DOHH2 (cell line): Measurements from ENCODE around the gene CCNF.

Experiments used
- H3F3A ChIP-seq: fragments of 200-600 bp; sonication (generic), shearing (Covaris generic); 2 replicates; pipeline ENCODE4 v1.6.0; 2016; ENCODE audit warnings: antibody characterized with exemption, mild to moderate bottlenecking; ENCODE audit not compliant: control insufficient read depth, insufficient read depth
- H3K27ac ChIP-seq: fragments of 200-600 bp; sonication (generic); 2 replicates; pipeline ENCODE4 v1.5.1; 2014; ENCODE audit warnings: low read depth, mild to moderate bottlenecking, low read length, moderate library complexity
- H3K27me3 ChIP-seq: fragments of 200-600 bp; sonication (generic); 2 replicates; pipeline ENCODE4 v1.6.1; 2014; ENCODE audit warnings: mild to moderate bottlenecking, low read length, mixed read lengths; ENCODE audit not compliant: control insufficient read depth
- H3K36me3 ChIP-seq: fragments of 200-600 bp; sonication (generic); 2 replicates; pipeline ENCODE4 v1.6.1; 2014; ENCODE audit warnings: mild to moderate bottlenecking, low read length, moderate library complexity, mixed read lengths; ENCODE audit not compliant: control insufficient read depth
- H3K4me1 ChIP-seq: fragments of 200-600 bp; sonication (generic); 2 replicates; pipeline ENCODE4 v1.6.1; 2014; ENCODE audit warnings: mild to moderate bottlenecking, low read length, mixed read lengths; ENCODE audit not compliant: control insufficient read depth
- H3K4me2 ChIP-seq: fragments of 200-600 bp; sonication (generic); 2 replicates; pipeline ENCODE4 v1.6.0; 2014; ENCODE audit warnings: mild to moderate bottlenecking, low read length, moderate library complexity
- H3K4me3 ChIP-seq: fragments of 200-600 bp; sonication (generic); 2 replicates; pipeline ENCODE4 v1.5.1; 2014; ENCODE audit warnings: mild to moderate bottlenecking, low read length, mixed read lengths
- H3K79me2 ChIP-seq: fragments of 200-600 bp; sonication (generic); 2 replicates; pipeline ENCODE4 v1.6.1; 2014; ENCODE audit warnings: mild to moderate bottlenecking, low read length, mixed read lengths; ENCODE audit not compliant: control insufficient read depth
- H3K9me2 ChIP-seq: fragments of 200-600 bp; sonication (generic); replicated peaks from 2 replicates; pipeline ENCODE4 v1.6.1; 2014; ENCODE audit warnings: mild to moderate bottlenecking, low read length, mixed read lengths; ENCODE audit not compliant: control insufficient read depth
- H3K9me3 ChIP-seq: fragments of 200-600 bp; sonication (generic); 2 replicates; pipeline ENCODE4 v1.6.1; 2014; ENCODE audit warnings: antibody characterized with exemption, low read length, mixed read lengths; ENCODE audit not compliant: control insufficient read depth, insufficient read depth
- H4K20me1 ChIP-seq: fragments of 200-600 bp; sonication (generic); 2 replicates; pipeline ENCODE4 v1.6.0; 2014; ENCODE audit warnings: low read depth, mild to moderate bottlenecking, antibody characterized with exemption, low read length, moderate library complexity; ENCODE audit not compliant: control insufficient read depth, insufficient read depth
- CTCF ChIP-seq: fragments of 200-600 bp; sonication (generic); IDR thresholded peaks from one replicate; pipeline ENCODE4 v1.5.1; 2014; ENCODE audit warnings: antibody characterized with exemption, mild to moderate bottlenecking, low read depth, low read length; ENCODE audit not compliant: poor library complexity, severe bottlenecking
- EZH2phosphoT487 ChIP-seq: fragments of 200-600 bp; sonication (generic); IDR thresholded peaks from 2 replicates; pipeline ENCODE4 v1.6.1; 2017; ENCODE audit warnings: borderline replicate concordance, mild to moderate bottlenecking, antibody characterized with exemption, low read length, moderate library complexity, mixed read lengths

Gene CCNF

GRCh38 chr16:2457267-2457666 is 28.0 kb downstream of the CCNF start:
- Histone ChIP-seq H3K4me3 (no peak overlapping the region), H3K27me3 (no peaks in the 10 kb centered on the region), H3F3A (peaks cover 13% of the 10 kb centered on the region), H3K9me3 (no peaks in the 10 kb centered on the region), H3K4me2 (no peak overlapping the region), H3K36me3 (peaks cover 80% of the 10 kb centered on the region), H4K20me1 (no peaks in the 10 kb centered on the region), H3K9me2 (no peaks in the 10 kb centered on the region), H3K79me2 (peaks cover 24% of the 10 kb centered on the region), H3K27ac (no peak overlapping the region), H3K4me1 (peaks cover 37% of the 10 kb centered on the region)
- TF ChIP-seq EZH2phosphoT487 (no peak), CTCF (no peak)

- H3F3A ChIP-seq = peaks cover 13% of the 10 kb centered on the region
- H3K9me3 ChIP-seq = no peaks in the 10 kb centered on the region
- H3K27ac ChIP-seq = no peak overlapping the region; the same call in 1 of the 2 replicates
- peaks cover 22% of the 10 kb centered on the region for H3K79me2 ChIP-seq
- no peaks in the 10 kb centered on the region for H4K20me1 ChIP-seq
- no peak overlapping the region for H3K4me3 ChIP-seq
- peaks cover 79% of the 10 kb centered on the region for H3K36me3 ChIP-seq
- no peak for TF ChIP-seq CTCF
- TF ChIP-seq EZH2phosphoT487 = no peak
- H3K4me1 ChIP-seq = peaks cover 42% of the 10 kb centered on the region
- H3K4me2 ChIP-seq = no peak overlapping the region
- no peaks in the 10 kb centered on the region for H3K27me3 ChIP-seq
- no peaks in the 10 kb centered on the region for H3K9me2 ChIP-seq
Observed at GRCh38 chr16:2457946-2458345, 28.7 kb downstream of the CCNF start.

GRCh38 chr16:2458887-2459646 is 29.8 kb downstream of the CCNF start:
- Histone ChIP-seq H3K9me2 (no peaks in the 10 kb centered on the region), H3K4me1 (peaks cover 44% of the 10 kb centered on the region), H4K20me1 (no peaks in the 10 kb centered on the region), H3F3A (peaks cover 13% of the 10 kb centered on the region), H3K9me3 (no peaks in the 10 kb centered on the region), H3K27me3 (no peaks in the 10 kb centered on the region), H3K4me2 (peak overlapping the region; percentile 95), H3K27ac (peak overlapping the region; percentile 65), H3K4me3 (peak overlapping the region; percentile 78), H3K79me2 (peaks cover 21% of the 10 kb centered on the region), H3K36me3 (peaks cover 68% of the 10 kb centered on the region)
- TF ChIP-seq EZH2phosphoT487 (no peak), CTCF (no peak)
